ENCODE results near the gene SNX13. TPM values are rescaled to one million over a fixed set of nuclear protein-coding genes. Genes with fewer than 3 reads are reported as not detected.

The SNX13 gene
- total and polyA plus RNA-seq, 2 experiments from 2014 or later: 7.5 to 42.7 TPM

DNA sequence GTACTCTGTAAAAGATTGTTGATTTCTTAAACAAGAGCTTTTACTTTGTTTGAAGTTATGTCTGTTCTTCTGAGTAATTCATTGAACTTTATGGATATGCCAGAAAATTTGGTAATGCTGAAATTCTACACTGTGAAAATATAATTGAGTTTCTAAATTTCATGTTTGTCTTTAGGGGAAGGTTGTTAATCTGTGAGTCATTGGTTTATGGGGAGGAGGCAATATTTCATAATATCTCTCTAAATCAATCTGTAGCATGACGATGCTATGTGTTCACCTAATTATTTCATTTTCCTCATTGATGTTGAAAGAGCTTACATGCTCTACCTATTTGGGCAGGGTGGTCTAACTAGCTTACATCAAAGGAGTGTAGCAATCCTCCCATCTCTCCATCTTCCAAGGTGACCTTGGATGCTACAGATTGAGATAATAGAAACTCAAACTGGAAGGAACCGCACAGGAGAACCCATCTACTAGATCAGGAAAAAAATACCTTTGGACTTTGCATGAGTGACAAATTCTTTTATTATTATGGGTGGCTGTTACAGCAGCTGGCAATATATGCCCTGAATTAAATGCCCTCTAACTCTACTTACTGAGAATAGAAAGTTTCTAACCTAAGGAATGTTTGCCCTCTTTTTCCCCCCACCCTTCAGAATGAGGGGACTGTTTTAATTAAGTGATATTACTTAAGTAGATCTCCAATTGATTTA is 8.4 kb upstream of the SNX13 start:
- H2AFZ ChIP-seq: no peak overlapping the region
- no peak for DNase-seq (ENCODE audit: low spot score)
- H3K79me2 ChIP-seq (replicated peaks; ENCODE audit: insufficient read depth): no peaks in the 10 kb centered on the region
- no peaks in the 10 kb centered on the region for H3K9me3 Mint-ChIP-seq
- no peaks in the 10 kb centered on the region for H3K27me3 ChIP-seq (ENCODE audit: insufficient read depth)
- ATAC-seq: no peak
- no peak overlapping the region for H3K27ac ChIP-seq (ENCODE audit: low read depth)
- no peak overlapping the region for H3K4me2 ChIP-seq
- TF ChIP-seq ETS1 (IDR thresholded peaks at IDR 0.05): no peak
- no peak for TF ChIP-seq ZNF114 (CRISPR knock-in tag; IDR thresholded peaks at IDR 0.05)
- TF ChIP-seq NANOG (IDR thresholded peaks at IDR 0.05; ENCODE audit: borderline replicate concordance): no peak
- TF ChIP-seq ZNF331 (CRISPR knock-in tag; IDR thresholded peaks at IDR 0.05; ENCODE audit: low read depth): no peak
- TF ChIP-seq, protein P1, sequence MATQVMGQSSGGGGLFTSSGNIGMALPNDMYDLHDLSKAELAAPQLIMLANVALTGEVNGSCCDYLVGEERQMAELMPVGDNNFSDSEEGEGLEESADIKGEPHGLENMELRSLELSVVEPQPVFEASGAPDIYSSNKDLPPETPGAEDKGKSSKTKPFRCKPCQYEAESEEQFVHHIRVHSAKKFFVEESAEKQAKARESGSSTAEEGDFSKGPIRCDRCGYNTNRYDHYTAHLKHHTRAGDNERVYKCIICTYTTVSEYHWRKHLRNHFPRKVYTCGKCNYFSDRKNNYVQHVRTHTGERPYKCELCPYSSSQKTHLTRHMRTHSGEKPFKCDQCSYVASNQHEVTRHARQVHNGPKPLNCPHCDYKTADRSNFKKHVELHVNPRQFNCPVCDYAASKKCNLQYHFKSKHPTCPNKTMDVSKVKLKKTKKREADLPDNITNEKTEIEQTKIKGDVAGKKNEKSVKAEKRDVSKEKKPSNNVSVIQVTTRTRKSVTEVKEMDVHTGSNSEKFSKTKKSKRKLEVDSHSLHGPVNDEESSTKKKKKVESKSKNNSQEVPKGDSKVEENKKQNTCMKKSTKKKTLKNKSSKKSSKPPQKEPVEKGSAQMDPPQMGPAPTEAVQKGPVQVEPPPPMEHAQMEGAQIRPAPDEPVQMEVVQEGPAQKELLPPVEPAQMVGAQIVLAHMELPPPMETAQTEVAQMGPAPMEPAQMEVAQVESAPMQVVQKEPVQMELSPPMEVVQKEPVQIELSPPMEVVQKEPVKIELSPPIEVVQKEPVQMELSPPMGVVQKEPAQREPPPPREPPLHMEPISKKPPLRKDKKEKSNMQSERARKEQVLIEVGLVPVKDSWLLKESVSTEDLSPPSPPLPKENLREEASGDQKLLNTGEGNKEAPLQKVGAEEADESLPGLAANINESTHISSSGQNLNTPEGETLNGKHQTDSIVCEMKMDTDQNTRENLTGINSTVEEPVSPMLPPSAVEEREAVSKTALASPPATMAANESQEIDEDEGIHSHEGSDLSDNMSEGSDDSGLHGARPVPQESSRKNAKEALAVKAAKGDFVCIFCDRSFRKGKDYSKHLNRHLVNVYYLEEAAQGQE (IDR thresholded peaks at IDR 0.05; ENCODE audit: unreplicated experiment): no peak
- no peak for TF ChIP-seq STAT1 (IDR thresholded peaks at IDR 0.05; ENCODE audit: unreplicated experiment)
- TF ChIP-seq, protein P2, sequence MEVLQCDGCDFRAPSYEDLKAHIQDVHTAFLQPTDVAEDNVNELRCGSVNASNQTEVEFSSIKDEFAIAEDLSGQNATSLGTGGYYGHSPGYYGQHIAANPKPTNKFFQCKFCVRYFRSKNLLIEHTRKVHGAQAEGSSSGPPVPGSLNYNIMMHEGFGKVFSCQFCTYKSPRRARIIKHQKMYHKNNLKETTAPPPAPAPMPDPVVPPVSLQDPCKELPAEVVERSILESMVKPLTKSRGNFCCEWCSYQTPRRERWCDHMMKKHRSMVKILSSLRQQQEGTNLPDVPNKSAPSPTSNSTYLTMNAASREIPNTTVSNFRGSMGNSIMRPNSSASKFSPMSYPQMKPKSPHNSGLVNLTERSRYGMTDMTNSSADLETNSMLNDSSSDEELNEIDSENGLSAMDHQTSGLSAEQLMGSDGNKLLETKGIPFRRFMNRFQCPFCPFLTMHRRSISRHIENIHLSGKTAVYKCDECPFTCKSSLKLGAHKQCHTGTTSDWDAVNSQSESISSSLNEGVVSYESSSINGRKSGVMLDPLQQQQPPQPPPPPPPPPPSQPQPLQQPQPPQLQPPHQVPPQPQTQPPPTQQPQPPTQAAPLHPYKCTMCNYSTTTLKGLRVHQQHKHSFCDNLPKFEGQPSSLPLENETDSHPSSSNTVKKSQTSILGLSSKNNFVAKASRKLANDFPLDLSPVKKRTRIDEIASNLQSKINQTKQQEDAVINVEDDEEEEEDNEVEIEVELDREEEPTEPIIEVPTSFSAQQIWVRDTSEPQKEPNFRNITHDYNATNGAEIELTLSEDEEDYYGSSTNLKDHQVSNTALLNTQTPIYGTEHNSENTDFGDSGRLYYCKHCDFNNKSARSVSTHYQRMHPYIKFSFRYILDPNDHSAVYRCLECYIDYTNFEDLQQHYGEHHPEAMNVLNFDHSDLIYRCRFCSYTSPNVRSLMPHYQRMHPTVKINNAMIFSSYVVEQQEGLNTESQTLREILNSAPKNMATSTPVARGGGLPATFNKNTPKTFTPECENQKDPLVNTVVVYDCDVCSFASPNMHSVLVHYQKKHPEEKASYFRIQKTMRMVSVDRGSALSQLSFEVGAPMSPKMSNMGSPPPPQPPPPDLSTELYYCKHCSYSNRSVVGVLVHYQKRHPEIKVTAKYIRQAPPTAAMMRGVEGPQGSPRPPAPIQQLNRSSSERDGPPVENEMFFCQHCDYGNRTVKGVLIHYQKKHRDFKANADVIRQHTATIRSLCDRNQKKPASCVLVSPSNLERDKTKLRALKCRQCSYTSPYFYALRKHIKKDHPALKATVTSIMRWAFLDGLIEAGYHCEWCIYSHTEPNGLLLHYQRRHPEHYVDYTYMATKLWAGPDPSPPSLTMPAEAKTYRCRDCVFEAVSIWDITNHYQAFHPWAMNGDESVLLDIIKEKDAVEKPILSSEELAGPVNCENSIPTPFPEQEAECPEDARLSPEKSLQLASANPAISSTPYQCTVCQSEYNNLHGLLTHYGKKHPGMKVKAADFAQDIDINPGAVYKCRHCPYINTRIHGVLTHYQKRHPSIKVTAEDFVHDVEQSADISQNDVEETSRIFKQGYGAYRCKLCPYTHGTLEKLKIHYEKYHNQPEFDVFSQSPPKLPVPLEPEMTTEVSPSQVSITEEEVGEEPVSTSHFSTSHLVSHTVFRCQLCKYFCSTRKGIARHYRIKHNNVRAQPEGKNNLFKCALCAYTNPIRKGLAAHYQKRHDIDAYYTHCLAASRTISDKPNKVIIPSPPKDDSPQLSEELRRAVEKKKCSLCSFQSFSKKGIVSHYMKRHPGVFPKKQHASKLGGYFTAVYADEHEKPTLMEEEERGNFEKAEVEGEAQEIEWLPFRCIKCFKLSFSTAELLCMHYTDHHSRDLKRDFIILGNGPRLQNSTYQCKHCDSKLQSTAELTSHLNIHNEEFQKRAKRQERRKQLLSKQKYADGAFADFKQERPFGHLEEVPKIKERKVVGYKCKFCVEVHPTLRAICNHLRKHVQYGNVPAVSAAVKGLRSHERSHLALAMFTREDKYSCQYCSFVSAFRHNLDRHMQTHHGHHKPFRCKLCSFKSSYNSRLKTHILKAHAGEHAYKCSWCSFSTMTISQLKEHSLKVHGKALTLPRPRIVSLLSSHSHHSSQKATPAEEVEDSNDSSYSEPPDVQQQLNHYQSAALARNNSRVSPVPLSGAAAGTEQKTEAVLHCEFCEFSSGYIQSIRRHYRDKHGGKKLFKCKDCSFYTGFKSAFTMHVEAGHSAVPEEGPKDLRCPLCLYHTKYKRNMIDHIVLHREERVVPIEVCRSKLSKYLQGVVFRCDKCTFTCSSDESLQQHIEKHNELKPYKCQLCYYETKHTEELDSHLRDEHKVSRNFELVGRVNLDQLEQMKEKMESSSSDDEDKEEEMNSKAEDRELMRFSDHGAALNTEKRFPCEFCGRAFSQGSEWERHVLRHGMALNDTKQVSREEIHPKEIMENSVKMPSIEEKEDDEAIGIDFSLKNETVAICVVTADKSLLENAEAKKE (CRISPR knock-in tag; IDR thresholded peaks at IDR 0.05): no peak
- no peak for TF ChIP-seq EZH2phosphoT487 (IDR thresholded peaks at IDR 0.05; ENCODE audit: unreplicated experiment)
- no peak for TF ChIP-seq JUNB (IDR thresholded peaks at IDR 0.05; ENCODE audit: unreplicated experiment)
- TF ChIP-seq EZH2 (IDR thresholded peaks at IDR 0.05; ENCODE audit: low read depth, unreplicated experiment): no peak
- no peak for TF ChIP-seq POLR2AphosphoS5 (IDR thresholded peaks at IDR 0.05; ENCODE audit: low read depth)
- no peak for TF ChIP-seq CREB1 (CRISPR knock-in tag; IDR thresholded peaks at IDR 0.05; ENCODE audit: low read depth)
- TF ChIP-seq CTCF (conservative IDR thresholded peaks at IDR 0.05; ENCODE audit: low read depth in 2 of 2): no peak
- H3K36me3 Mint-ChIP-seq (ENCODE audit: low read depth): no peaks in the 10 kb centered on the region
- no peaks in the 10 kb centered on the region for H3K4me1 ChIP-seq (ENCODE audit: insufficient read depth)
- H3K27ac Mint-ChIP-seq: no peak overlapping the region
- H3K27me3 Mint-ChIP-seq (ENCODE audit: insufficient read depth, low read depth, poor library complexity): no peaks in the 10 kb centered on the region
- no peak overlapping the region for H3K4me3 Mint-ChIP-seq
- H3F3A ChIP-seq (replicated peaks; ENCODE audit: low read depth): no peaks in the 10 kb centered on the region
- no peaks in the 10 kb centered on the region for H3K36me3 ChIP-seq (ENCODE audit: insufficient read depth)
- H3K9me2 ChIP-seq (ENCODE audit: insufficient read depth): no peaks in the 10 kb centered on the region
- no peak overlapping the region for H3K4me3 ChIP-seq
- no peaks in the 10 kb centered on the region for H4K20me1 ChIP-seq (replicated peaks; ENCODE audit: insufficient read depth)
- no peaks in the 10 kb centered on the region for H3K4me1 Mint-ChIP-seq

Measured in GM23338 (cell line).